WTC11 (cell line): Measurements from ENCODE around the gene CCDC107. TPM values are rescaled to one million over a fixed set of nuclear protein-coding genes. Genes with fewer than 3 reads are reported as not detected.

Experiments
- ATAC-seq: fragments of 200-7000 bp; cut with Tn5 transposase; 2 replicates; pipeline ENCODE4 v1.10.0; 2021; ENCODE audit warnings: mild to moderate bottlenecking, moderate library complexity
- CTCF ChIA-PET: fragments of 300-600 bp; sonication (Branson Sonifier 250); formaldehyde crosslinking; loops from one replicate; lab custom pipeline; 2021; ENCODE audit warnings: antibody characterized with exemption; lab: Charles Lee
- POLR2A ChIA-PET: fragments of 350-600 bp; sonication (Branson Sonifier 250); formaldehyde crosslinking; loops from one replicate; lab custom pipeline; 2021; ENCODE audit warnings: antibody characterized with exemption; lab: Charles Lee
- DNase-seq: peaks from one replicate; pipeline ENCODE4 v3.0.0; 2021; ENCODE audit warnings: low spot score
- H3K27ac Mint-ChIP-seq: 2 replicates; pipeline ENCODE4 v1.8.0; 2021; ENCODE audit warnings: mixed read lengths
- H3K27me3 Mint-ChIP-seq: 2 replicates; pipeline ENCODE4 v1.8.0; 2021; ENCODE audit warnings: low read depth, mild to moderate bottlenecking, moderate library complexity, mixed read lengths
- H3K36me3 Mint-ChIP-seq: 2 replicates; pipeline ENCODE4 v1.8.0; 2021; ENCODE audit warnings: mixed read lengths
- H3K4me1 Mint-ChIP-seq: 2 replicates; pipeline ENCODE4 v1.8.0; 2022; ENCODE audit warnings: mixed read lengths
- H3K4me3 Mint-ChIP-seq: 2 replicates; pipeline ENCODE4 v1.8.0; 2021; ENCODE audit warnings: mild to moderate bottlenecking, moderate library complexity, mixed read lengths
- H3K9me3 Mint-ChIP-seq: 2 replicates; pipeline ENCODE4 v1.8.0; 2021; ENCODE audit warnings: mixed read lengths
- CREB1 ChIP-seq: sonication (generic); formaldehyde crosslinking; IDR thresholded peaks from 2 replicates; pipeline ENCODE4 v1.8.0; 2023; ENCODE audit warnings: mild to moderate bottlenecking, missing genetic modification reagents
- FOXJ3 ChIP-seq: sonication (generic); formaldehyde crosslinking; IDR thresholded peaks from 2 replicates; pipeline ENCODE4 v1.9.0; 2021; ENCODE audit warnings: missing genetic modification reagents, mild to moderate bottlenecking, borderline replicate concordance
- FOXP1 ChIP-seq: sonication (generic); formaldehyde crosslinking; IDR thresholded peaks from 2 replicates; pipeline ENCODE4 v1.8.0; 2022; ENCODE audit warnings: missing genetic modification reagents, mild to moderate bottlenecking, moderate library complexity, borderline replicate concordance
- SOX15 ChIP-seq: fragments of 250-450 bp; sonication (Bioruptor Pico); IDR thresholded peaks from 2 replicates; pipeline ENCODE4 v1.9.0; 2021; ENCODE audit warnings: mild to moderate bottlenecking
- ZNF121 ChIP-seq: sonication (generic); formaldehyde crosslinking; IDR thresholded peaks from 2 replicates; pipeline ENCODE4 v1.8.0; 2023; ENCODE audit warnings: missing genetic modification reagents
- total RNA-seq: library from RNA; stranded (reverse); gene quantifications from 3 replicates; pipeline ENCODE4 v1.2.3, GENCODE V29; 2021
- TF ChIP-seq, protein P1 (sequence below): sonication (generic); formaldehyde crosslinking; IDR thresholded peaks from 2 replicates; pipeline ENCODE4 v1.8.1; 2023; ENCODE audit warnings: mild to moderate bottlenecking, missing genetic modification reagents
- TF ChIP-seq, protein P2 (sequence below): sonication (generic); formaldehyde crosslinking; IDR thresholded peaks from 2 replicates; pipeline ENCODE4 v1.8.0; 2022; ENCODE audit warnings: mild to moderate bottlenecking, missing genetic modification reagents
- TF ChIP-seq, protein P3 (sequence below): sonication (generic); formaldehyde crosslinking; IDR thresholded peaks from 2 replicates; pipeline ENCODE4 v1.8.1; 2023; ENCODE audit warnings: mild to moderate bottlenecking, missing genetic modification reagents
- TF ChIP-seq, protein P4 (sequence below): sonication (generic); formaldehyde crosslinking; IDR thresholded peaks from 2 replicates; pipeline ENCODE4 v1.8.0; 2022; ENCODE audit warnings: missing genetic modification reagents
- TF ChIP-seq, protein P5 (sequence below): sonication (generic); formaldehyde crosslinking; IDR thresholded peaks from 2 replicates; pipeline ENCODE4 v1.8.1; 2023; ENCODE audit warnings: mild to moderate bottlenecking, missing genetic modification reagents, moderate library complexity
- TF ChIP-seq, protein P6 (sequence below): fragments of 250-450 bp; sonication (Bioruptor Pico); IDR thresholded peaks from 2 replicates; pipeline ENCODE4 v1.9.0; 2021; ENCODE audit warnings: moderate library complexity, mild to moderate bottlenecking, inconsistent platforms, borderline replicate concordance
- TF ChIP-seq, protein P7 (sequence below): sonication (generic); formaldehyde crosslinking; IDR thresholded peaks from 2 replicates; pipeline ENCODE4 v1.8.0; 2022; ENCODE audit warnings: mild to moderate bottlenecking, missing genetic modification reagents
- TF ChIP-seq, protein P8 (sequence below): sonication (generic); formaldehyde crosslinking; IDR thresholded peaks from 2 replicates; pipeline ENCODE4 v1.8.0; 2023; ENCODE audit warnings: missing genetic modification reagents

Gene CCDC107
- total RNA-seq, 1 experiment from 2014 or later, result 10.8 TPM

DNA sequence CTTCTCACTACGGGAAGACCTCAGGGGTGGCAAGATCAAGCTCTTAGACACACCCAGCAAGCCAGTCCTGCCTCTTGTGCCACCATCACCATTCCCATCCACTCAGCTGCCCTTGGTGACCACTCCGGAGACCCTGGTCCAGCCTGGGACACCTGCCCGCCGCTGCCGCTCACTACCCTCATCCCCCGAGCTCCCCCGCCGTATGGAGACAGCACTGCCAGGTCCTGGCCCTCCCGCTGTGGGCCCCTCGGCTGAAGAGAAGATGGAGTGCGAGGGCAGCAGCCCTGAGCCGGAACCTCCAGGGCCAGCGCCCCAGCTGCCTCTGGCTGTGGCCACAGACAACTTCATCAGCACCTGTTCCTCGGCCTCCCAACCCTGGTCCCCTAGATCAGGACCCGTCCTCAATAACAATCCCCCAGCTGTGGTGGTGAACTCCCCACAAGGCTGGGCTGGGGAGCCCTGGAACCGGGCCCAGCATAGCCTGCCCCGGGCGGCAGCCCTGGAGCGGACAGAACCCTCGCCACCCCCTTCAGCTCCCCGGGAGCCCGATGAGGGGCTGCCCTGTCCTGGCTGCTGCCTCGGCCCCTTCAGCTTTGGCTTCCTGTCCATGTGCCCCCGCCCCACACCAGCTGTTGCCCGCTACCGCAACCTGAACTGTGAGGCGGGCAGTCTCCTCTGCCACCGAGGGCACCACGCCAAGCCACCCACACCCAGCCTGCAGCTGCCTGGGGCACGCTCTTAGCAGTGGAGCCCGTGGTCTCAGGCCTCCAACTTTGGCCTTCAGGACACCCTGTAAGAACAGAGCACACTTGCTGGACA is 48.9 kb upstream of the CCDC107 start (continued):
- TF ChIP-seq, protein P1, sequence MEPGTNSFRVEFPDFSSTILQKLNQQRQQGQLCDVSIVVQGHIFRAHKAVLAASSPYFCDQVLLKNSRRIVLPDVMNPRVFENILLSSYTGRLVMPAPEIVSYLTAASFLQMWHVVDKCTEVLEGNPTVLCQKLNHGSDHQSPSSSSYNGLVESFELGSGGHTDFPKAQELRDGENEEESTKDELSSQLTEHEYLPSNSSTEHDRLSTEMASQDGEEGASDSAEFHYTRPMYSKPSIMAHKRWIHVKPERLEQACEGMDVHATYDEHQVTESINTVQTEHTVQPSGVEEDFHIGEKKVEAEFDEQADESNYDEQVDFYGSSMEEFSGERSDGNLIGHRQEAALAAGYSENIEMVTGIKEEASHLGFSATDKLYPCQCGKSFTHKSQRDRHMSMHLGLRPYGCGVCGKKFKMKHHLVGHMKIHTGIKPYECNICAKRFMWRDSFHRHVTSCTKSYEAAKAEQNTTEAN (CRISPR knock-in tag), result no peak
- TF ChIP-seq ZNF121 (CRISPR knock-in tag), result no peak
- TF ChIP-seq, protein P2, sequence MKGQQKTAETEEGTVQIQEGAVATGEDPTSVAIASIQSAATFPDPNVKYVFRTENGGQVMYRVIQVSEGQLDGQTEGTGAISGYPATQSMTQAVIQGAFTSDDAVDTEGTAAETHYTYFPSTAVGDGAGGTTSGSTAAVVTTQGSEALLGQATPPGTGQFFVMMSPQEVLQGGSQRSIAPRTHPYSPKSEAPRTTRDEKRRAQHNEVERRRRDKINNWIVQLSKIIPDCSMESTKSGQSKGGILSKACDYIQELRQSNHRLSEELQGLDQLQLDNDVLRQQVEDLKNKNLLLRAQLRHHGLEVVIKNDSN (CRISPR knock-in tag), result no peak
- TF ChIP-seq, all 79 proteins: peak for 0

DNA sequence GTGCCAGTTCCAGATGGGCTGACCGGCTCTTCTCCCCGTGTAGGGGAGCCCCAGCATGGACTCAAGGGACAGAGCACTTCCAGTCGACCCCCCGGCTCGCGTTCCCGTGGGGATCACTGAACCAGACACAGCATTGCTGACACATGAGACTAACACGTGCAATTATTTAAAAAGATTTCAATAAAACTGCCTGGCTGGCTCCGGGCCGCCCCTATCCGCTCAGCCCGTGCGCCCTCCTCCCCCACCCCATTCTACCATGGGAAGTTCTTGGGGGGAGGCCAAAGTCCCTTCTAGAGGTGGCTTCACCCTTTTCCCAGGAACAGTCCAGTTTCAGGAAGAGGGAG is 48.3 kb upstream of the CCDC107 start:
- H3K27ac Mint-ChIP-seq, result no peak overlapping the region
- no peak for ATAC-seq

More for the DNA sequence above, 48.3 kb upstream of the CCDC107 start:
- no peak for DNase-seq
- ChIA-PET POLR2A (no interaction called here), CTCF (interaction anchor here (1.0 to 3.1 kb wide), 5 partner anchors 10 to 120 kb away, joined by 3 to 42 read pairs (median 4); partner anchors contain the start of gene RUSC2)
- Mint-ChIP-seq H3K4me1 (peaks cover 5% of the 10 kb centered on the region; the same call in 1 of the 2 replicates), H3K27me3 (peaks cover 21% of the 10 kb centered on the region), H3K9me3 (no peaks in the 10 kb centered on the region), H3K36me3 (no peaks in the 10 kb centered on the region), H3K4me3 (no peak overlapping the region)
- no peak for TF ChIP-seq CREB1 (CRISPR knock-in tag)
- no peak for TF ChIP-seq FOXJ3 (CRISPR knock-in tag)
- TF ChIP-seq, protein P3, sequence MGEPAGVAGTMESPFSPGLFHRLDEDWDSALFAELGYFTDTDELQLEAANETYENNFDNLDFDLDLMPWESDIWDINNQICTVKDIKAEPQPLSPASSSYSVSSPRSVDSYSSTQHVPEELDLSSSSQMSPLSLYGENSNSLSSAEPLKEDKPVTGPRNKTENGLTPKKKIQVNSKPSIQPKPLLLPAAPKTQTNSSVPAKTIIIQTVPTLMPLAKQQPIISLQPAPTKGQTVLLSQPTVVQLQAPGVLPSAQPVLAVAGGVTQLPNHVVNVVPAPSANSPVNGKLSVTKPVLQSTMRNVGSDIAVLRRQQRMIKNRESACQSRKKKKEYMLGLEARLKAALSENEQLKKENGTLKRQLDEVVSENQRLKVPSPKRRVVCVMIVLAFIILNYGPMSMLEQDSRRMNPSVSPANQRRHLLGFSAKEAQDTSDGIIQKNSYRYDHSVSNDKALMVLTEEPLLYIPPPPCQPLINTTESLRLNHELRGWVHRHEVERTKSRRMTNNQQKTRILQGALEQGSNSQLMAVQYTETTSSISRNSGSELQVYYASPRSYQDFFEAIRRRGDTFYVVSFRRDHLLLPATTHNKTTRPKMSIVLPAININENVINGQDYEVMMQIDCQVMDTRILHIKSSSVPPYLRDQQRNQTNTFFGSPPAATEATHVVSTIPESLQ, result no peak
- TF ChIP-seq, protein P4, sequence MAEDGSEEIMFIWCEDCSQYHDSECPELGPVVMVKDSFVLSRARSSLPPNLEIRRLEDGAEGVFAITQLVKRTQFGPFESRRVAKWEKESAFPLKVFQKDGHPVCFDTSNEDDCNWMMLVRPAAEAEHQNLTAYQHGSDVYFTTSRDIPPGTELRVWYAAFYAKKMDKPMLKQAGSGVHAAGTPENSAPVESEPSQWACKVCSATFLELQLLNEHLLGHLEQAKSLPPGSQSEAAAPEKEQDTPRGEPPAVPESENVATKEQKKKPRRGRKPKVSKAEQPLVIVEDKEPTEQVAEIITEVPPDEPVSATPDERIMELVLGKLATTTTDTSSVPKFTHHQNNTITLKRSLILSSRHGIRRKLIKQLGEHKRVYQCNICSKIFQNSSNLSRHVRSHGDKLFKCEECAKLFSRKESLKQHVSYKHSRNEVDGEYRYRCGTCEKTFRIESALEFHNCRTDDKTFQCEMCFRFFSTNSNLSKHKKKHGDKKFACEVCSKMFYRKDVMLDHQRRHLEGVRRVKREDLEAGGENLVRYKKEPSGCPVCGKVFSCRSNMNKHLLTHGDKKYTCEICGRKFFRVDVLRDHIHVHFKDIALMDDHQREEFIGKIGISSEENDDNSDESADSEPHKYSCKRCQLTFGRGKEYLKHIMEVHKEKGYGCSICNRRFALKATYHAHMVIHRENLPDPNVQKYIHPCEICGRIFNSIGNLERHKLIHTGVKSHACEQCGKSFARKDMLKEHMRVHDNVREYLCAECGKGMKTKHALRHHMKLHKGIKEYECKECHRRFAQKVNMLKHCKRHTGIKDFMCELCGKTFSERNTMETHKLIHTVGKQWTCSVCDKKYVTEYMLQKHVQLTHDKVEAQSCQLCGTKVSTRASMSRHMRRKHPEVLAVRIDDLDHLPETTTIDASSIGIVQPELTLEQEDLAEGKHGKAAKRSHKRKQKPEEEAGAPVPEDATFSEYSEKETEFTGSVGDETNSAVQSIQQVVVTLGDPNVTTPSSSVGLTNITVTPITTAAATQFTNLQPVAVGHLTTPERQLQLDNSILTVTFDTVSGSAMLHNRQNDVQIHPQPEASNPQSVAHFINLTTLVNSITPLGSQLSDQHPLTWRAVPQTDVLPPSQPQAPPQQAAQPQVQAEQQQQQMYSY (CRISPR knock-in tag), result no peak
- TF ChIP-seq, protein P5, sequence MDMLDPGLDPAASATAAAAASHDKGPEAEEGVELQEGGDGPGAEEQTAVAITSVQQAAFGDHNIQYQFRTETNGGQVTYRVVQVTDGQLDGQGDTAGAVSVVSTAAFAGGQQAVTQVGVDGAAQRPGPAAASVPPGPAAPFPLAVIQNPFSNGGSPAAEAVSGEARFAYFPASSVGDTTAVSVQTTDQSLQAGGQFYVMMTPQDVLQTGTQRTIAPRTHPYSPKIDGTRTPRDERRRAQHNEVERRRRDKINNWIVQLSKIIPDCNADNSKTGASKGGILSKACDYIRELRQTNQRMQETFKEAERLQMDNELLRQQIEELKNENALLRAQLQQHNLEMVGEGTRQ (CRISPR knock-in tag), result no peak
- TF ChIP-seq FOXP1 (CRISPR knock-in tag), result no peak
- TF ChIP-seq, protein P6, sequence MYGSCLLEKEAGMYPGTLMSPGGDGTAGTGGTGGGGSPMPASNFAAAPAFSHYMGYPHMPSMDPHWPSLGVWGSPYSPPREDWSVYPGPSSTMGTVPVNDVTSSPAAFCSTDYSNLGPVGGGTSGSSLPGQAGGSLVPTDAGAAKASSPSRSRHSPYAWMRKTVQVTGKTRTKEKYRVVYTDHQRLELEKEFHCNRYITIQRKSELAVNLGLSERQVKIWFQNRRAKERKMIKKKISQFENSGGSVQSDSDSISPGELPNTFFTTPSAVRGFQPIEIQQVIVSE (CRISPR knock-in tag), result no peak
- TF ChIP-seq, protein P7, sequence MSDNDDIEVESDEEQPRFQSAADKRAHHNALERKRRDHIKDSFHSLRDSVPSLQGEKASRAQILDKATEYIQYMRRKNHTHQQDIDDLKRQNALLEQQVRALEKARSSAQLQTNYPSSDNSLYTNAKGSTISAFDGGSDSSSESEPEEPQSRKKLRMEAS (CRISPR knock-in tag), result no peak
- TF ChIP-seq, protein P2 (CRISPR knock-in tag), result no peak
- no peak for TF ChIP-seq SOX15 (CRISPR knock-in tag)
- TF ChIP-seq, protein P8, sequence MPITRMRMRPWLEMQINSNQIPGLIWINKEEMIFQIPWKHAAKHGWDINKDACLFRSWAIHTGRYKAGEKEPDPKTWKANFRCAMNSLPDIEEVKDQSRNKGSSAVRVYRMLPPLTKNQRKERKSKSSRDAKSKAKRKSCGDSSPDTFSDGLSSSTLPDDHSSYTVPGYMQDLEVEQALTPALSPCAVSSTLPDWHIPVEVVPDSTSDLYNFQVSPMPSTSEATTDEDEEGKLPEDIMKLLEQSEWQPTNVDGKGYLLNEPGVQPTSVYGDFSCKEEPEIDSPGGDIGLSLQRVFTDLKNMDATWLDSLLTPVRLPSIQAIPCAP (CRISPR knock-in tag), result no peak
